ENCODE results near the gene TDRD3.

The TDRD3 gene

GRCh38 chr13:60491531-60491930 is 94.5 kb downstream of the TDRD3 start:
- Histone ChIP-seq H3K9me3 (no peaks in the 10 kb centered on the region), H3K36me3 (peaks cover under 1% of the 10 kb centered on the region), H3K4me3 (ENCODE audit: low read depth in 1 of 2, low read length in 1 of 2) (no peak overlapping the region), H3K4me1 (ENCODE audit: control insufficient read depth in 1 of 2, insufficient read depth in 1 of 2, low read depth in 1 of 2, low read length in 1 of 2) (no peaks in the 10 kb centered on the region), H3K27ac (no peak overlapping the region), H3K27me3 (no peaks in the 10 kb centered on the region)
- no peak for TF ChIP-seq CTCF (IDR thresholded peaks at IDR 0.05)

GRCh38 chr13:60492187-60492586 is 95.2 kb downstream of the TDRD3 start:
- TF ChIP-seq CTCF (IDR thresholded peaks at IDR 0.05): no peak
- Histone ChIP-seq H3K4me1 (ENCODE audit: control insufficient read depth in 1 of 2, insufficient read depth in 1 of 2, low read depth in 1 of 2, low read length in 1 of 2) (no peaks in the 10 kb centered on the region), H3K27me3 (no peaks in the 10 kb centered on the region), H3K27ac (no peak overlapping the region), H3K4me3 (ENCODE audit: low read depth in 1 of 2, low read length in 1 of 2) (no peak overlapping the region), H3K9me3 (no peaks in the 10 kb centered on the region), H3K36me3 (peaks cover 6% of the 10 kb centered on the region)

GRCh38 chr13:60494296-60494695 is 97.3 kb downstream of the TDRD3 start:
- H3K4me3 ChIP-seq (ENCODE audit: low read depth in 1 of 2, low read length in 1 of 2): no peak overlapping the region
- TF ChIP-seq CTCF (IDR thresholded peaks at IDR 0.05): no peak
- no peaks in the 10 kb centered on the region for H3K9me3 ChIP-seq
- peaks cover 6% of the 10 kb centered on the region for H3K36me3 ChIP-seq
- H3K4me1 ChIP-seq (ENCODE audit: control insufficient read depth in 1 of 2, insufficient read depth in 1 of 2, low read depth in 1 of 2, low read length in 1 of 2): no peaks in the 10 kb centered on the region
- H3K27me3 ChIP-seq: no peaks in the 10 kb centered on the region
- H3K27ac ChIP-seq: no peak overlapping the region

- H3K27me3 ChIP-seq: no peaks in the 10 kb centered on the region
- H3K27ac ChIP-seq: no peak overlapping the region
- H3K9me3 ChIP-seq: peaks cover 24% of the 10 kb centered on the region
- TF ChIP-seq CTCF (IDR thresholded peaks at IDR 0.05): no peak
- peaks cover 6% of the 10 kb centered on the region for H3K36me3 ChIP-seq
- H3K4me1 ChIP-seq (ENCODE audit: control insufficient read depth in 1 of 2, insufficient read depth in 1 of 2, low read depth in 1 of 2, low read length in 1 of 2): no peaks in the 10 kb centered on the region
- no peak overlapping the region for H3K4me3 ChIP-seq (ENCODE audit: low read depth in 1 of 2, low read length in 1 of 2)
These were observed 104.2 kb downstream of the TDRD3 start for GRCh38 chr13:60501236-60501635.

DNA sequence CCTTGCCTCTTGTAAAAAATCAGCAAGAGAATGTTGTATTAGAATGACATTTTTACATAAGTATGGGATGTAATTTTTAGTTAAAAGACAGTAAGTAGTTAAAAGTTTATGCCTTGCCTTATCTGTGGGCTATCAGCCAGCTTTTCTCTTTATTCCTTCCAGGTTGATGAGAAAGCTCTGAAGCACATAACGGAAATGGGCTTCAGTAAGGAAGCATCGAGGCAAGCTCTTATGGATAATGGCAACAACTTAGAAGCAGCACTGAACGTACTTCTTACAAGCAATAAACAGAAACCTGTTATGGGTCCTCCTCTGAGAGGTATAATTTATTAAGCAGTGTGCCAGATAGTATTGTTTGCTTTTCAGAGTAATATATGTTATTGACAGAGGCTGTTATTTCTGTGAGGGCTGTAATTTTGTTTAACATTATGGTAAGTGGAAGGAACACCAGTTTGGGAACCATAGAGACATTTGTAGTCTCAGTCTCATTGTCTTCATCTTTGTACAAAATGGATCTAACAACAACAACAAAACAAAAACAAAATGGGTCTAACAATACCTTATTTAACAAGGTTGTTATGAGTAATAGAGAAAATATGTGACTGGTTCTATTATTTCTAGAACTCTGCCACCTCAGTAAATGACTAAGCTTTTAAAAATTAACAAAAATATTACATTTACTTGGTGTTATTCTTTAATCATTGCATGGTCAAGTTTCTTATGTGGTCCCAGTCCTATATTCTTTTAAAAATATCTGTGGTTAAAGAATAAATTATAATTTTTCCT is 112.8 kb downstream of the TDRD3 start:
- Histone ChIP-seq H3K27ac (no peak overlapping the region), H3K4me3 (ENCODE audit: low read depth in 1 of 2, low read length in 1 of 2) (no peak overlapping the region), H3K9me3 (peaks cover 3% of the 10 kb centered on the region), H3K4me1 (ENCODE audit: control insufficient read depth in 1 of 2, insufficient read depth in 1 of 2, low read depth in 1 of 2, low read length in 1 of 2) (no peaks in the 10 kb centered on the region), H3K36me3 (no peaks in the 10 kb centered on the region), H3K27me3 (no peaks in the 10 kb centered on the region)
- no peak for TF ChIP-seq CTCF (IDR thresholded peaks at IDR 0.05)

Measured in neutrophil (primary cell).